Astrocyte (in vitro differentiated cells and primary cell): ENCODE results near the gene PRDM4.

Source experiments
- EZH2 ChIP-seq: IDR thresholded peaks from 2 replicates; pipeline ENCODE4 v1.6.1; 2012; ENCODE audit warnings: mild to moderate bottlenecking, low read length, inconsistent platforms; ENCODE audit not compliant: insufficient read depth
- TF ChIP-seq, protein P1 (sequence below): IDR thresholded peaks from 2 replicates; pipeline ENCODE4 v1.5.1; 2011; ENCODE audit warnings: low read depth, mild to moderate bottlenecking, inconsistent platforms, low read length, moderate library complexity; ENCODE audit not compliant: insufficient read depth

DNA sequence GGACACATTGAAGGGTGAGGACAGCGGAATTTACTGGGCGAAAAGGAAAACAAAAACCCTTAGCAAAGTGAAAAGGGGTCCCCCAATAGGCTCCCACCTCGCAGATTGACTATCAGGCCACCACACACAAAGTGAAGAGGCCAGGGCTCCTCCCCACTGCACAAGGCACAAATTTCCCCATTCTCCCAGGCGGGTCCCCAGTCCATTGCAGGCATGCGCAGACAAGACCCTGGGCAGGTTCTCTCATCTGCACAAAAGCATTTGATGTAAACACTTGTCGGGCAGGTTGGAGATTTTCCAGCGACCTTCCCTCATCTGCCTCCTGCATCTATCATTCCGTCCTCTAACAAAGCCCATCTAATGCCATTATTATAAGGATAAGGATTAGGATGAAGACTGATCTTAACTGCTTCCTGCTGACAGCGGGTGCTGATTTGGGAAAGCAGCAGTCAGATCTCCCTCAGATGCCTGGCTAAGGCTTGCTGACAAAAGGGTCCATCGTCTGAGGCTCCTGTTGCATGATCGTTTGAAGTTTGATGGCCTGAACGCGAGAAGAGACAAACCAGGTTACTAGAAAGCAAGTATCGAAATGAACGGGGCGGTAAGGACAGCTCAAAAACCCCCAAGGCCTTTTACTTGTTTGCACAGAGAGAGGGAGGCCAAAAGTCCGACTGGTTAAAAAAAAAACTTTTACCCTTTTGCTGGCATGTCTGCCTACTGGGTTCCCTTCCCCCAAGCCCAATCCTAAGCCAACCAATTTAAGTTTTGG, 27.9 kb upstream of the PRDM4 start:
- TF ChIP-seq, protein P1, sequence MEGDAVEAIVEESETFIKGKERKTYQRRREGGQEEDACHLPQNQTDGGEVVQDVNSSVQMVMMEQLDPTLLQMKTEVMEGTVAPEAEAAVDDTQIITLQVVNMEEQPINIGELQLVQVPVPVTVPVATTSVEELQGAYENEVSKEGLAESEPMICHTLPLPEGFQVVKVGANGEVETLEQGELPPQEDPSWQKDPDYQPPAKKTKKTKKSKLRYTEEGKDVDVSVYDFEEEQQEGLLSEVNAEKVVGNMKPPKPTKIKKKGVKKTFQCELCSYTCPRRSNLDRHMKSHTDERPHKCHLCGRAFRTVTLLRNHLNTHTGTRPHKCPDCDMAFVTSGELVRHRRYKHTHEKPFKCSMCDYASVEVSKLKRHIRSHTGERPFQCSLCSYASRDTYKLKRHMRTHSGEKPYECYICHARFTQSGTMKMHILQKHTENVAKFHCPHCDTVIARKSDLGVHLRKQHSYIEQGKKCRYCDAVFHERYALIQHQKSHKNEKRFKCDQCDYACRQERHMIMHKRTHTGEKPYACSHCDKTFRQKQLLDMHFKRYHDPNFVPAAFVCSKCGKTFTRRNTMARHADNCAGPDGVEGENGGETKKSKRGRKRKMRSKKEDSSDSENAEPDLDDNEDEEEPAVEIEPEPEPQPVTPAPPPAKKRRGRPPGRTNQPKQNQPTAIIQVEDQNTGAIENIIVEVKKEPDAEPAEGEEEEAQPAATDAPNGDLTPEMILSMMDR, result no peak
- no peak for TF ChIP-seq EZH2
